ENCODE data around the gene CCM2. TPM values are rescaled to one million over a fixed set of nuclear protein-coding genes. Genes with fewer than 3 reads are reported as not detected.

CCM2 gene
- total RNA-seq, 3 donors from 2014 or later (not counting 1 experiment from before 2014, with no cell fraction given): 66.2 to 104 (median 97.5) TPM

DNA sequence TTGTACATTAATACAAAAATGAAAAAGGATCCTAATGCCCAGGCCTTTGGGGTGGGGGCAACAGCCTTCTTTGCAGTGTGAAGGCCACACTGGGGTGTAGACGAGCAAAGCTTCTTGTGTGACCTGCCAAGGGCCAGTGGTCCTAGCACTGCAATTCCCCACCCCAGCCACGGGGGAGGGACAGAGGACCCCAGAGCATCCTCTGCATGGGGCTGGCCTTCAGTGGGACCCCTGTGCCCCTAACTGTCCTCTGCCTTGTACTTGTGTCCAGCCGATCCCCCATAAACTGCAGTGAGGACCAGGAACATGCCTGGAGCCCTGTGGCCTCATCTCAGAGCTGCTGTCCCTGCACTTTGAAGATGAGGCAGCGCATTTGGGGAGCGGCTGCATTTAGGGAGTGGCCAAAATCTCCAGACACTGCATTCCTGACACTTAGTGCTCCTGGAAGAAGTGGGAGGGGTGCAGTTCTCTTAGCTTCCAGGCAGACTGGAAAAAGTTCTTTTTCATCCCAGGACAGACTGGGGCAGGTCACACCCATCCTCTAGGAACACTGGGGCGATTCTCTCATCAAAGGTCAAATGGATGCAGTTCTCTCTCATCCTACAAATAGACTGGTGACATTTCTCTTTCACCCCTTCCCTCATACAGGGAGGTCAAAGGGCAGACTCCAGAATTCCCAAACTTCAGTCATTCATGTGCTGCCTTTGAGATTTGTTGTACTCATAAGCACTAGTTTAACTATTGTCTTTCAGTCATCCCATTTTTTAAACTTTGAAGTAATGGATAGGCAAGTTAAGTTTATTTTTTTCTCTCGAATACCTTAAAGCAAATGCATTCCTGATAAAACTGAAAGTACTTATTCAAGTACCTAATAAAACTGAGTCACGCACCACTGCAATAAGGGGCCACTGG lies 20.3 kb upstream of the CCM2 start:
- Mint-ChIP-seq H3K36me3 (peaks cover 6% of the 10 kb centered on the region), H3K27me3 (ENCODE audit: low read depth in 2 of 2) (no peaks in the 10 kb centered on the region), H3K9me3 (no peaks in the 10 kb centered on the region), H3K4me1 (peaks cover 61 to 75% of the 10 kb centered on the region in 2 donors), H3K27ac (peak overlapping the region; percentile 95 to 99), H3K4me3 (peak overlapping the region; percentile 97)
- Histone ChIP-seq H3K27me3 (ENCODE audit: control insufficient read depth, insufficient read depth, low read length) (no peaks in the 10 kb centered on the region), H3K36me3 (ENCODE audit: control insufficient read depth, insufficient read depth, low read length) (peaks cover 53% of the 10 kb centered on the region), H3K4me3 (ENCODE audit: low read length) (peak overlapping the region; percentile 93), H3K4me1 (ENCODE audit: control insufficient read depth, insufficient read depth, low read length) (peaks cover 79% of the 10 kb centered on the region), H3K27ac (ENCODE audit: low read length) (peak overlapping the region; percentile 96), H3K9me3 (ENCODE audit: control insufficient read depth, insufficient read depth, low read length) (no peaks in the 10 kb centered on the region)
- intact Hi-C loops (cut with micrococcal nuclease): loop anchor here (2.0 to 5.0 kb wide), 4 partner anchors 21 to 347 kb away; partner anchors contain the start of genes CCM2 and H2AZ2
- ATAC-seq: no peak
- no peak for DNase-seq
- TF ChIP-seq, protein P1, sequence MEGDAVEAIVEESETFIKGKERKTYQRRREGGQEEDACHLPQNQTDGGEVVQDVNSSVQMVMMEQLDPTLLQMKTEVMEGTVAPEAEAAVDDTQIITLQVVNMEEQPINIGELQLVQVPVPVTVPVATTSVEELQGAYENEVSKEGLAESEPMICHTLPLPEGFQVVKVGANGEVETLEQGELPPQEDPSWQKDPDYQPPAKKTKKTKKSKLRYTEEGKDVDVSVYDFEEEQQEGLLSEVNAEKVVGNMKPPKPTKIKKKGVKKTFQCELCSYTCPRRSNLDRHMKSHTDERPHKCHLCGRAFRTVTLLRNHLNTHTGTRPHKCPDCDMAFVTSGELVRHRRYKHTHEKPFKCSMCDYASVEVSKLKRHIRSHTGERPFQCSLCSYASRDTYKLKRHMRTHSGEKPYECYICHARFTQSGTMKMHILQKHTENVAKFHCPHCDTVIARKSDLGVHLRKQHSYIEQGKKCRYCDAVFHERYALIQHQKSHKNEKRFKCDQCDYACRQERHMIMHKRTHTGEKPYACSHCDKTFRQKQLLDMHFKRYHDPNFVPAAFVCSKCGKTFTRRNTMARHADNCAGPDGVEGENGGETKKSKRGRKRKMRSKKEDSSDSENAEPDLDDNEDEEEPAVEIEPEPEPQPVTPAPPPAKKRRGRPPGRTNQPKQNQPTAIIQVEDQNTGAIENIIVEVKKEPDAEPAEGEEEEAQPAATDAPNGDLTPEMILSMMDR (IDR thresholded peaks at IDR 0.05): no peak
- WGBS (ENCODE audit: insufficient coverage): 57% methylated on average over 8 of the region's 8 CpGs

DNA sequence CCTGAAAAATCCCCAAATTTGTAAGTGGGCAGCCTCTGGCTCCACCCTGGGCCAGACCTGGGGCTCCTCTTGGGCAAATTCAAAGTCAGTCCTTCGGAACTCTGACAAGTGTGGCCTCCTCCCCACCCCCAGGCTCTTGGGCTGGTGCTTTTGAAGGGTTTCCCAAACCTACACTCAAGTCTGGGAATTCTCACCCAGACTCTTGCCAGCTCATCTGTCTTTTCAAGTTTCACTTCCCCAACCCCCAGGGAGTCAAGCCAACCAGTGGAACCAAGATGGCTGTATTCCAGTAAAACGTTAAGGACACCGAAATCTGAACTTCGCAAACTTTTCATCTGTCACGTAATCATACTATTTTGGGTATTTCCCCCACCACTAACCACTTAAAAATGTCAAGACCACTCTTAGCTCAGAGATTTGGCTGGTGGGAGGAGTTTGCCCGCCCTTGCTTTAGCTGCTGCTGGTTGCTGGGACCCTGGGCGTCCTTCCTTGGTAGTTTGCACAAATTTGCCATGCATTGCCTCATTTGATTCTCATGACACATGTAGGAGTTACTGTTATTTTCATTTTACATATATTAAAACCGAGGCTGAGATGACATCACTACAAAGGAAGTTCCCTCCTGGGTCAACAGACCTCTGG lies 19.5 kb upstream of the CCM2 start:
- Histone ChIP-seq H3K36me3 (ENCODE audit: control insufficient read depth, insufficient read depth, low read length) (peaks cover 53% of the 10 kb centered on the region), H3K27me3 (ENCODE audit: control insufficient read depth, insufficient read depth, low read length) (no peaks in the 10 kb centered on the region), H3K4me1 (ENCODE audit: control insufficient read depth, insufficient read depth, low read length) (peaks cover 79% of the 10 kb centered on the region), H3K9me3 (ENCODE audit: control insufficient read depth, insufficient read depth, low read length) (no peaks in the 10 kb centered on the region), H3K27ac (ENCODE audit: low read length) (peak overlapping the region; percentile 96), H3K4me3 (ENCODE audit: low read length) (no peak overlapping the region)
- 34% methylated on average over 8 of the region's 8 CpGs for WGBS (ENCODE audit: insufficient coverage)
- ATAC-seq (peak; percentile 27 to 54 (median 39)), DNase-seq (peak in 1 of 2 donors; percentile 91)
- H3K27ac Mint-ChIP-seq: peak overlapping the region; percentile 95 to 99
- intact Hi-C loops (cut with micrococcal nuclease): no loop called here
- H3K36me3 Mint-ChIP-seq: peaks cover 11% of the 10 kb centered on the region
- peaks cover 69 to 75% of the 10 kb centered on the region in 2 donors for H3K4me1 Mint-ChIP-seq
- peak overlapping the region; percentile 65 for H3K4me3 Mint-ChIP-seq
- TF ChIP-seq, protein P1 (IDR thresholded peaks at IDR 0.05): no peak
- H3K9me3 Mint-ChIP-seq: no peaks in the 10 kb centered on the region
- H3K27me3 Mint-ChIP-seq (ENCODE audit: low read depth in 2 of 2): no peaks in the 10 kb centered on the region

DNA sequence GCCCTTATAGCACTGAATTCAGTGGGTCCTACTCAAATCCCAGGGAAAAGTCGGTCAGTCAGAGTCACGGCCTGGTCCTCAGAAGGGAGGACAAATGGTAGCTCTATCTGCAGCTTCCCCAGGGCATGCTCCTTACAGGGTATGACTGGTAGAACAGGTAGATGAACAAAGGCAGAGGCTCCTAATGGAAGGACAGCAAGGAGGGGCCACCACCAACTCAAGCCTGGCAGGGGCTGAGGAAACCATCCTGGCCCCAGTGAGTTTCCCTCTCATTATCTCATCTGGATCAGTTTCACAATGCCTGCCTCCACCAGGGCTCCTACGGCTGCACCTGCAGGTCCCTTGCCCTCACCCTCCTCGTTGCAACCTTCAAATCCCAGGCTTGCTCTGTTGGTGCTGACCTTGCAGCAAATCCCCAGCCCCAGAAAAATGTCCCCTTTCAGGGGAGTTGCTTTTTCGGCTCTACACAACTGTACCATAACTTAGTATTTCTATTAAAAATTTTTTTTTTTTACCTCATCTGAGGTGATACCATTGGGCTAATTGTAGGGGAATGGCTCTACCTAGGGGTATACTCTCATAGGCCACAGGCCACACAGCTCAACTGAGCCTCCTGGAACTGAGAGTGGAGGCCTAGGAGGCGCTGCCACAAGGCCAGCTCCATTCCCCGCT lies 18.8 kb upstream of the CCM2 start:
- intact Hi-C loops (cut with micrococcal nuclease): no loop called here
- H3K36me3 ChIP-seq (ENCODE audit: control insufficient read depth, insufficient read depth, low read length): peaks cover 50% of the 10 kb centered on the region
- WGBS (ENCODE audit: insufficient coverage): 72% methylated on average over 6 of the region's 7 CpGs

More for the DNA sequence above, 18.8 kb upstream of the CCM2 start:
- DNase-seq (peak in 1 of 2 donors; percentile 54), ATAC-seq (no peak)
- Mint-ChIP-seq H3K4me3 (peak overlapping the region; percentile 65), H3K4me1 (peaks cover 74 to 78% of the 10 kb centered on the region in 2 donors), H3K27me3 (ENCODE audit: low read depth in 2 of 2) (no peaks in the 10 kb centered on the region), H3K36me3 (peaks cover 11% of the 10 kb centered on the region), H3K27ac (peak overlapping the region; percentile 95 to 99), H3K9me3 (no peaks in the 10 kb centered on the region)
- H3K9me3 ChIP-seq (ENCODE audit: control insufficient read depth, insufficient read depth, low read length): no peaks in the 10 kb centered on the region
- peak overlapping the region; percentile 96 for H3K27ac ChIP-seq (ENCODE audit: low read length)
- TF ChIP-seq, protein P1 (IDR thresholded peaks at IDR 0.05): no peak
- H3K4me1 ChIP-seq (ENCODE audit: control insufficient read depth, insufficient read depth, low read length): peaks cover 79% of the 10 kb centered on the region
- H3K4me3 ChIP-seq (ENCODE audit: low read length): no peak overlapping the region
- no peaks in the 10 kb centered on the region for H3K27me3 ChIP-seq (ENCODE audit: control insufficient read depth, insufficient read depth, low read length)
